Measurements from ENCODE around the gene TCTN3.
A peak's percentile ranks its signal among the peaks of the same experiment; 100 is the strongest.
"Not testable (repeated sequence)": the region's sequence is repeated elsewhere in the genome, so short reads cannot be mapped to it uniquely, and the experiment has no call there.

TCTN3 gene

GRCh38 chr10:95693668-95694534 is at the start of gene TCTN3:
TSS of gene TCTN3 (minus strand) at chr10:95693927. CDS start at chr10:95693899, 28 bp downstream.
- DNase-seq: peak; percentile 89

GRCh38 chr10:95742962-95743535 is 49.3 kb upstream of the TCTN3 start:
- no peak for DNase-seq

GRCh38 chr10:95742485-95742884 is 48.8 kb upstream of the TCTN3 start:
- DNase-seq: no peak

GRCh38 chr10:95741807-95742467 is 48.2 kb upstream of the TCTN3 start:
- no peak for DNase-seq

GRCh38 chr10:95739056-95739455 is 45.3 kb upstream of the TCTN3 start:
- DNase-seq: no peak

- not testable (repeated sequence) for DNase-seq
Observed at GRCh38 chr10:95732907-95733306, 39.2 kb upstream of the TCTN3 start.

- DNase-seq: no peak
Observed at GRCh38 chr10:95730233-95730632, 36.5 kb upstream of the TCTN3 start.

GRCh38 chr10:95729323-95730055 is 35.8 kb upstream of the TCTN3 start:
- DNase-seq: no peak

- DNase-seq: no peak
Observed at GRCh38 chr10:95728526-95728925, 34.8 kb upstream of the TCTN3 start.

GRCh38 chr10:95722496-95722895 is 28.8 kb upstream of the TCTN3 start:
- DNase-seq: not testable (repeated sequence)

- not testable (repeated sequence) for DNase-seq
Observed at GRCh38 chr10:95720745-95721144, 27.0 kb upstream of the TCTN3 start.

GRCh38 chr10:95716866-95717265 is 23.1 kb upstream of the TCTN3 start:
- DNase-seq: no peak

GRCh38 chr10:95716466-95716865 is 22.7 kb upstream of the TCTN3 start:
- DNase-seq: no peak

- no peak for DNase-seq
Observed at GRCh38 chr10:95711492-95711891, 17.8 kb upstream of the TCTN3 start.

- no peak for DNase-seq
Observed at GRCh38 chr10:95706990-95707389, 13.3 kb upstream of the TCTN3 start.

- DNase-seq: no peak
Observed at GRCh38 chr10:95706573-95706972, 12.8 kb upstream of the TCTN3 start.

- DNase-seq: no peak
Observed at GRCh38 chr10:95698415-95698814, 4.7 kb upstream of the TCTN3 start.

GRCh38 chr10:95697429-95697828 is 3.7 kb upstream of the TCTN3 start:
- DNase-seq: no peak

- no peak for DNase-seq
Observed at GRCh38 chr10:95694665-95695064, 938 bp upstream of the TCTN3 start.

GRCh38 chr10:95693071-95693667 is 558 bp downstream of the TCTN3 start:
- DNase-seq: no peak

- no peak for DNase-seq
Observed at GRCh38 chr10:95691281-95691680, 2.4 kb downstream of the TCTN3 start.

GRCh38 chr10:95688648-95689047 is 5.1 kb downstream of the TCTN3 start:
- DNase-seq: no peak

- DNase-seq: no peak
Observed at GRCh38 chr10:95683966-95684365, 9.8 kb downstream of the TCTN3 start.
